GM19455 (cell line): ENCODE results near the gene NOP16.

ENCODE experiments used
- ATAC-seq: cut with Tn5 transposase; IDR thresholded peaks from one replicate; pipeline ENCODE4 v1.9.1; 2021; ENCODE audit not compliant: unreplicated experiment

NOP16 gene

GRCh38 chr5:176388003-176388443 lies 375 bp downstream of the NOP16 start:
- ATAC-seq = peak; percentile 1

GRCh38 chr5:176387384-176387925 lies 943 bp downstream of the NOP16 start:
- no peak for ATAC-seq

- no peak for ATAC-seq
These were observed 1.9 kb downstream of the NOP16 start for GRCh38 chr5:176386491-176386890.

- ATAC-seq = no peak
These were observed 3.4 kb downstream of the NOP16 start for GRCh38 chr5:176384991-176385390.

GRCh38 chr5:176384366-176384930 lies 4.0 kb downstream of the NOP16 start:
- no peak for ATAC-seq

- no peak for ATAC-seq
These were observed 4.4 kb downstream of the NOP16 start for GRCh38 chr5:176383961-176384360.

GRCh38 chr5:176383248-176383905 lies 5.0 kb downstream of the NOP16 start:
- no peak for ATAC-seq

- no peak for ATAC-seq
These were observed 5.7 kb downstream of the NOP16 start for GRCh38 chr5:176382721-176383120.

GRCh38 chr5:176381979-176382378 lies 6.4 kb downstream of the NOP16 start:
- ATAC-seq = no peak

- ATAC-seq = no peak
These were observed 7.0 kb downstream of the NOP16 start for GRCh38 chr5:176381423-176381822.

GRCh38 chr5:176379881-176380280 lies 8.5 kb downstream of the NOP16 start:
- ATAC-seq = no peak

- ATAC-seq = no peak
These were observed 15.1 kb downstream of the NOP16 start for GRCh38 chr5:176373100-176373818.

GRCh38 chr5:176371621-176372539 lies 16.5 kb downstream of the NOP16 start:
- ATAC-seq = no peak

- no peak for ATAC-seq
These were observed 18.3 kb downstream of the NOP16 start for GRCh38 chr5:176369934-176370711.

GRCh38 chr5:176368726-176369125 lies 19.7 kb downstream of the NOP16 start:
- ATAC-seq = no peak

- no peak for ATAC-seq
These were observed 22.0 kb downstream of the NOP16 start for GRCh38 chr5:176366232-176366894.

GRCh38 chr5:176365351-176366231 lies 22.8 kb downstream of the NOP16 start, which contains the start of gene ARL10:
ARL10 (plus strand) TSS chr5:176365487; CDS start chr5:176365564, 77 bp downstream.
- ATAC-seq = peak; percentile 25

GRCh38 chr5:176364765-176365350 lies 23.5 kb downstream of the NOP16 start:
- no peak for ATAC-seq
